Stimulated activated CD8-positive, alpha-beta memory T cell treated with anti-CD3 and anti-CD28 coated beads, Interleukin-4, amount 100 ng/mL, for 24 hours (primary cell): Measurements from ENCODE around the gene ZNF483.
"Not testable (repeated sequence)": the region's sequence is repeated elsewhere in the genome, so short reads cannot be mapped to it uniquely, and the experiment has no call there.

Experiments used
- DNase-seq: peaks from one replicate; pipeline ENCODE4 v3.0.0-alpha.2; 2020; ENCODE audit warnings: low read depth

The ZNF483 gene

DNA sequence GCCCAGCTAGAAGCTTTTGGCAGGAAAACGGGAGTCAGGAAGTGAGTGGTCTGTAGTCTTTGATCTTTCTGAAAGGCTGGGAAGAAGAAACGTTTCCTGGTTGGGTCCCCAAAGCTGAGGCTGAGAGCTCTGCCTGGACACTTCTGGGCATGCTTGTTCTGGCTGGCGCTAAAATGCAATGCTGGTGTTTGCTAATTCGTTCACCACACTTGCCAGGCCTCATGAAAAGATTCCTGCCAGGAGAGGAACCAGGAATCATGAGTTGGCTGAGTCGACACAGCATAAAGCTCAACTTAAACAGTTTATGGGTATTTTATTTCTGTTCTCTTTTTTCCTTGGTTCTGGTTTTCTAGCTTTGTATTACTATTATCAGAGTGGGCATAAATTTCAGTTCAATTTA is 85.2 kb downstream of the ZNF483 start:
- no peak for DNase-seq

DNA sequence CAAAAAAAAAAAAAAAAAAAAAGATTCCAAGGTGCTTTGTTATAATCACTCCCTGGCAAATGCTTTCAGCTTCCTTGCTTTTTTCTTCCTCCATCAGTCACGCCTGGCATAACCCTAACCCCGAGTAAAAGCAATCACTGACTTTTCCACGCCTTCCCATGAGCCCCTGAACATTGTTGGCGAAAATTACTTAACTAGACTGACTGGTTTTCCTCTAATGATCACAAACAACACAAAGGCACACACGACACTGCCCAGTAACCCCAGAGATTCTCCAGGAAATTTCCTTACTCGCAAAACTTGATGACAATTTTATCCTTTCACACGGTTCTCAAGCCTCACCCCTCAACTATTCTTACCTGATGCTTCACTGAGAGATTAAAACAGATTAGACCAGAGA is 85.9 kb downstream of the ZNF483 start:
- no peak for DNase-seq

DNA sequence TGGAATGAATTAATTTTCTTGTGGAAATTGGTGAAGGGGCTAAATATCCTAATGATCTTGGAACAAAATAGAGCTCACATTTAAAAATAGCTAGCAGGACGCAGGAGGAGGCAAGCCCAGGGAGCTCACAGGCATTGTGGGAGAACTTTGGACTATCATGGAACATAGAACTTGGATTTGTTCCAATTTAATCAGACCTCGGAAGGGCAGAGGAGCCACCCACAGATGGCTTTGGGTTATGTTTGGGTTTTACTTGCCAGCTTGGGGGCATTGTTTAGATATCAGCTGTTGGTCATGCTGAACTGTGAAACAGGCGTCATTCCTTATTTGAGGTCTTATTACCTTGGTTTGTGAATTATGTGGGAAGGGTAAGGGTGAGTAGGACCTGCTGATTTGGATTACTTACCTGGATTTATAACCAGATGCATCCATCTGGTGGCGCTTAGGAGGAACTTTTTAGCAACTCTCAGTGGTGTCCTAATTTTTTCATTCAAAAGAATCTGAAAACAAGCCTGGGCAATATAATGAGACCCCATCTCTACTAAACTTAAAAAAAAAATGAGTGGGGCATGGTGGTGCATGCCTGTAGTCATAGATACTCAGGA is 88.6 kb downstream of the ZNF483 start:
- DNase-seq, result no peak

DNA sequence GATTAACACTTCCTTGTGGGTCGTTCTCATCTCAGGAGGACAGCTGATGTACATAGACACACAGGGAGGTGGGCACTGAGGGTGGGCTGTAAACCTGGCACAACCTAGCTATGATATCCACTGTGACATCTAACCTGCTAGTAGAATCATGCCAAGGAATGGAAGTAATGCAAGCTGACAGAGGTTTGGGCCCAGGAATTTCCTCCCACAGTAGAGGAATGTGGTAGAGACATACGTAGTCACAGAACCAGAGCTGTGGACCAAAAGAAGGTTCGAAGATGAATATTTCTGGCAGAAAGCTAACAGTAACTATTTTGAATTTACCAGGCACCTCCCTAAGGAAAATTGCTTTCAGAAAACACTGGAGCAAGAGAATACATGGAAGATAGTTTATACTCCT is 90.9 kb downstream of the ZNF483 start:
- DNase-seq, result no peak

DNA sequence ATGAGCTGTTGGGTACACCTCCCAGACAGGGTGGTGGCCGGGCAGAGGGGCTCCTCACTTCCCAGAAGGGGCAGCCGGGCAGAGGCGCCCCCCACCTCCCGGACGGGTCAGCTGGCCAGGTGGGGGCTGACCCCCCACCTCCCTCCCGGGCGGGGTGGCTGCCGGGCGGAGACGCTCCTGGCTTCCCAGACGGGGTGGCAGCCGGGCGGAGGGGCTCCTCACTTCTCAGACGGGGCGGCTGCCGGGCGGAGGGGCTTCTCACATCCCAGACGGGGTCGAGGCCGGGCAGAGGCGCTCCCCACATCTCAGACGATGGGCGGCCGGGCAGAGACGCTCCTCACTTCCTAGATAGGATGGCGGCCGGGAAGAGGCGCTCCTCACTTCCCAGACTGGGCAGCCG is 92.4 kb downstream of the ZNF483 start:
- DNase-seq, result not testable (repeated sequence)

DNA sequence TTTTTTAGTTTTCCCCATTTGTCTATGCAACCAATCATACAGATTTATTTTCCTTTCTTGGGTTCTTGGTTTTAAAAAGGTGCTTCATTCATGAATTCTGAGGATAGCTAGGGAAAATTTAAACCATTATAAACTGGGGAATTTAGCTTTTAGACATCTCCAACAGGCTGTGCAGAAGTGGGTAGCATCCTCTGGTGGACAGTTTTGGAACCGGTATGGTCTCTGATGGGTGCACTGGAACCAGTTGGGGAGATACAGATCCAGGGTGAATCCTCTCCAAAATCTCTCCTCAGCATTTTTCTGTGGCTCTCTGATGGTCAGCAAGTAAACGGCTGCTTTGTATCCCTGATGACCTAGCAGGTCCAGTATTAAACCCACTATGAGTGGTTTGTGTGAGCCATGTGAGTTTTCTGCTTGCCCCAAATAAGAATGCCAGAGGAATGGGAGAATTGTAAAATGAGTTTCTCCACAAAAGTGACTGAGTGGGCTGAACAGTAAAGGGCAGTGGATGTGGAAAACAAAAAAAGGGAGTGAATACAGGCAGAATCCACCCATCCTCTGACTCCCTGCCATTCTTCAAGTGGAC is 97.0 kb downstream of the ZNF483 start:
- no peak for DNase-seq

DNA sequence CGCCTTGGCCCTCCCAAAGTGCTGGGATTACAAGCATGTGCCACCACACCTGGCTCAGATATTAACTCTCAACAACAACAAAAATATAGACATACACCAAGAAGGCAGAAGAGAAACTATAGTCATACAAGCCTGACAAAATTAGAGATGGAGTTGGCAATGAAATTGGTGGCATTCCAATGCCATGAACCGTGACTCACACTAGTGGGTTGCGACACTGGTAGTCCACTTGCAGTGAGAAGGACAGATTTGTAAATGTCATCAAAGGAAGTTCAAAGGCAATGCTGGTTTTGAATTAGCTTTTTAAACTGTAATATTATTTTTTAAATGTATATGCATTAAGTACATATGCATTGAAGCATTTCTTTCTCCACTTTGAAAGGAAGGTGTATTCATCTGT is 97.6 kb downstream of the ZNF483 start:
- DNase-seq, result no peak
